CD8-positive, alpha-beta memory T cell (primary cell): ENCODE measurements around the gene VAV2. TPM values are rescaled to one million over a fixed set of nuclear protein-coding genes. Genes with fewer than 3 reads are reported as not detected.
A peak's percentile ranks its signal among the peaks of the same experiment; 100 is the strongest.

Experiments used
- CTCF ChIA-PET: fragments of 350-600 bp; sonication (Branson Sonifier 250); formaldehyde crosslinking; loops from one replicate; lab custom pipeline; 2021; ENCODE audit warnings: antibody characterized with exemption; lab: Charles Lee
- POLR2A ChIA-PET: fragments of 350-600 bp; sonication (Branson Sonifier 250); formaldehyde crosslinking; loops from one replicate; lab custom pipeline; 2021; ENCODE audit warnings: antibody characterized with exemption; lab: Charles Lee
- DNase-seq, 5 donors: peaks; one replicate each; pipeline versions ENCODE4 v3.0.0 to v3.0.0-alpha.2; 2020 to 2022; ENCODE audit warnings: mixed read lengths in 1 of 5
- H3K27ac ChIP-seq: one replicate; pipeline ENCODE4 v1.7.0; 2013; ENCODE audit warnings: low read depth, mild to moderate bottlenecking, low read length, moderate library complexity
- H3K27me3 ChIP-seq: 2 replicates; pipeline ENCODE4 v1.7.0; 2013; ENCODE audit warnings: low read length, mild to moderate bottlenecking; ENCODE audit not compliant: insufficient read depth, poor library complexity, severe bottlenecking
- H3K36me3 ChIP-seq: 2 replicates; pipeline ENCODE4 v1.7.0; 2013; ENCODE audit warnings: mild to moderate bottlenecking, low read length, moderate library complexity; ENCODE audit not compliant: insufficient read depth
- H3K4me1 ChIP-seq: 2 replicates; pipeline ENCODE4 v1.7.0; 2013; ENCODE audit warnings: mild to moderate bottlenecking, low read length, moderate library complexity; ENCODE audit not compliant: insufficient read depth
- H3K4me3 ChIP-seq: 2 replicates; pipeline ENCODE4 v1.7.0; 2013; ENCODE audit warnings: mild to moderate bottlenecking, low read length
- H3K9me3 ChIP-seq: 2 replicates; pipeline ENCODE4 v1.7.0; 2013; ENCODE audit warnings: mild to moderate bottlenecking, low read length
- H3K27ac Mint-ChIP-seq, 8 donors: one replicate each; pipeline ENCODE4 v1.8.0; 2020 to 2021; ENCODE audit warnings: mixed read lengths in 8 of 8, mild to moderate bottlenecking in 6 of 8, inconsistent platforms in 3 of 8, moderate library complexity in 3 of 8
- H3K27me3 Mint-ChIP-seq, 2 donors: one replicate each; pipeline ENCODE4 v1.8.0; 2020 to 2021; ENCODE audit warnings: mixed read lengths in 2 of 2, mild to moderate bottlenecking in 1 of 2, moderate library complexity in 1 of 2
- H3K36me3 Mint-ChIP-seq, 3 donors: one replicate each; pipeline ENCODE4 v1.8.0; 2020 to 2021; ENCODE audit warnings: mixed read lengths in 3 of 3, inconsistent platforms in 1 of 3, mild to moderate bottlenecking in 1 of 3
- H3K4me1 Mint-ChIP-seq, 3 donors: one replicate each; pipeline ENCODE4 v1.8.0; 2020 to 2021; ENCODE audit warnings: mixed read lengths in 3 of 3, inconsistent platforms in 1 of 3, mild to moderate bottlenecking in 1 of 3
- H3K4me3 Mint-ChIP-seq, 7 donors: one replicate each; pipeline ENCODE4 v1.8.0; 2020 to 2021; ENCODE audit warnings: mixed read lengths in 7 of 7, mild to moderate bottlenecking in 6 of 7, moderate library complexity in 4 of 7, inconsistent platforms in 2 of 7
- H3K9me3 Mint-ChIP-seq, 5 donors: one replicate each; pipeline ENCODE4 v1.8.0; 2020 to 2022; ENCODE audit warnings: mixed read lengths in 5 of 5, mild to moderate bottlenecking in 3 of 5, moderate library complexity in 2 of 5, inconsistent platforms in 1 of 5
- polyA plus RNA-seq: library from polyadenylated mRNA; unstranded; fragments of 300-500 nt; fragmentation: Illumina TruSeq; gene quantifications from one replicate; pipeline ENCODE4 v1.2.3, GENCODE V29; 2021
- total RNA-seq, 2 experiments: library from RNA; stranded (reverse); gene quantifications; one replicate each; pipeline ENCODE4 v1.2.3, GENCODE V29; 2021

The VAV2 gene
- total and polyA plus RNA-seq, 3 experiments from 2014 or later: 1.1 to 7.6 (median 6.0) TPM

GRCh38 chr9:133848471-133849109 lies 143.5 kb downstream of the VAV2 start:
- no peak for DNase-seq
- Mint-ChIP-seq H3K27ac (peak overlapping the region in 1 of 8 donors; percentile 37), H3K36me3 (no peaks in the 10 kb centered on the region), H3K9me3 (no peaks in the 10 kb centered on the region), H3K27me3 (peaks cover 0 to 5% of the 10 kb centered on the region in 2 donors), H3K4me1 (peaks cover 0 to 2% (median 0%) of the 10 kb centered on the region in 3 donors), H3K4me3 (no peak overlapping the region)
- Histone ChIP-seq H3K4me1 (no peaks in the 10 kb centered on the region), H3K27ac (no peak overlapping the region), H3K36me3 (no peaks in the 10 kb centered on the region), H3K9me3 (no peaks in the 10 kb centered on the region), H3K27me3 (no peaks in the 10 kb centered on the region), H3K4me3 (no peak overlapping the region)
- ChIA-PET POLR2A (no interaction called here), CTCF (no interaction called here)

DNA sequence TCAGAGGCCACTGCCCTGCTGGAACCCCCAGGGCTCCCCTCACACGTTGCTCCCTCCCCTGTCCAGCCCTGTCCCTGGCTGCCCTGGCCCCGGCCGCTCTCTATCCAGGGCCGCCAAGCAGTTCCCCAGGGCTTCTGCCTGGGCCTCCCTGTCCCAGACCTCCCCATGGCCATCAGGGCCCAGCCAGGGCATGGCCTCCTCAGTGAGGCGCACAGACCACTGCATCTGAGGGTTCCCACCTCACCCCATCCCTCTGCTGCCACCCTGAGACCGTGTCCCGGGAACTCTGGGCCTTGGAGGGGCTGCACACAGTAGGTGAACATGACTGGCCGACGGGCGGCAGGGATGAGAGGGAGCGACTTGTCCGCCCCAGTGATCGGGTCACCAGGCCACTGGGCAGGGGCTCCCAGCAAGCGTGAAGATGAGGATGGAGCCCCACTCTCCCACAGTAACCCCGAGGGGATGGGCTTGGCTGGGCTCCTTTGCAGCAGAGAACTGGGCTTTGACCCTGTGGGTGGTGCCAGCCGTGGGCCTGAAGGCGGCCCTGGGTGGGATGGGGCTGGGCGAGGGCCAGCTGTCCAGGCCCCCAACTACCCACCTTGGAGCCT lies 145.5 kb downstream of the VAV2 start:
- Mint-ChIP-seq H3K27me3 (peaks cover 0 to 2% of the 10 kb centered on the region in 2 donors), H3K36me3 (no peaks in the 10 kb centered on the region), H3K27ac (no peak overlapping the region), H3K9me3 (no peaks in the 10 kb centered on the region), H3K4me1 (peaks cover 0 to 2% (median 0%) of the 10 kb centered on the region in 3 donors), H3K4me3 (no peak overlapping the region)
- H3K27me3 ChIP-seq: no peaks in the 10 kb centered on the region
- POLR2A ChIA-PET: no interaction called here
- H3K27ac ChIP-seq: no peak overlapping the region
- no peaks in the 10 kb centered on the region for H3K9me3 ChIP-seq
- H3K36me3 ChIP-seq: no peaks in the 10 kb centered on the region
- H3K4me3 ChIP-seq: no peak overlapping the region
- CTCF ChIA-PET: no interaction called here
- H3K4me1 ChIP-seq: no peaks in the 10 kb centered on the region
- DNase-seq: no peak

DNA sequence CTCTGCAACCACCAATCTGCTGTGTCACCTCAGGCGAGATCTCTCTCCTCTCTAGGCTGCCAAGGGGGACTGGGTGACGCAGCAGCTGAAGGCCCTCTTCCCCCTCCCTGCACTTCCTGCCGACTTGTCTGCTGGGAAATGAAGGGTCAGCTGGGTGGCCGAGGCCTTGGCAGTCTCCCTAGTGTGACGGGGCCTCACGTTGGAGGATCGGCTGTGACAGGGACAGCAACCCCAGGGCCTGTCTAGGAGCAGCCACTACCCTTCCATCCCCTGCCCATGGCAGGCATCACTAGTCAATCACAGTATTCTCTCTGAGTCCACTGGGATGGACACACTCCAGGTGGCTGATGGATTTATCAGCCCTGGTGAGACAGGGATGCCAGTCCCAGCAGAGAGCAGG lies 146.7 kb downstream of the VAV2 start:
- POLR2A ChIA-PET: no interaction called here
- Mint-ChIP-seq H3K4me3 (no peak overlapping the region), H3K27ac (no peak overlapping the region), H3K4me1 (peaks cover 0 to 2% (median 0%) of the 10 kb centered on the region in 3 donors), H3K27me3 (peaks cover 0 to 2% of the 10 kb centered on the region in 2 donors), H3K9me3 (no peaks in the 10 kb centered on the region), H3K36me3 (no peaks in the 10 kb centered on the region)
- CTCF ChIA-PET: no interaction called here
- DNase-seq: no peak
- Histone ChIP-seq H3K4me3 (no peak overlapping the region), H3K27me3 (no peaks in the 10 kb centered on the region), H3K27ac (no peak overlapping the region), H3K36me3 (no peaks in the 10 kb centered on the region), H3K9me3 (no peaks in the 10 kb centered on the region), H3K4me1 (no peaks in the 10 kb centered on the region)

DNA sequence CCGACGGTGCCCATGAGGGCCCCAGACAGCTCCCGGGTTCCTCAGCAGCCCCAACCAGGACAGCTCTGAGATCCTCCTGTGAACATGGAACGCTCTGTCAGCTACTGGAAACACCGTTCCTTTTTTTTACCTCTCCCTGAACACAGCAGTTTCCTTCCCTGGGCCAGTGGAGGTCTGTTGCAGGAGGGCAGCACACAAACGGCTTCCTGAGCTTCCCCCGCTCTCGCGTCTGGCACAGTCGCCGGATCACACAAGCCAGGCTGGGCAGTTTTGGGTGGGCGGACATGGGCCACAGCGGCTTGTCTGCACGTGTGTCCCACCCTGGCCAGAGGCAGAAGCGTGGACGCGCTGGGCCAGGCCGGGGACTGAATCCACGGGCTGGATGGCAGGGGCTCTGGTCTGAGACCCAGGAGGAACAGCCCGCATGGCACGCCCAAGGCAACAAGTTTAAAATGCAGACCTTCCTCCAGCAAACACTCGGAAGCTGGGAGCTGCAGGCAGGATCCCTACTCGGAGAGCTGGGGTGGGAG lies 147.2 kb downstream of the VAV2 start:
- no peaks in the 10 kb centered on the region for H3K36me3 Mint-ChIP-seq
- ChIA-PET POLR2A (no interaction called here), CTCF (no interaction called here)
- peaks cover 0 to 2% (median 0%) of the 10 kb centered on the region in 3 donors for H3K4me1 Mint-ChIP-seq
- no peaks in the 10 kb centered on the region for H3K4me1 ChIP-seq
- no peak overlapping the region for H3K4me3 ChIP-seq
- H3K4me3 Mint-ChIP-seq: no peak overlapping the region
- H3K27me3 Mint-ChIP-seq: peaks cover 0 to 2% of the 10 kb centered on the region in 2 donors
- H3K9me3 ChIP-seq: no peaks in the 10 kb centered on the region
- no peak overlapping the region for H3K27ac ChIP-seq
- no peaks in the 10 kb centered on the region for H3K36me3 ChIP-seq
- H3K9me3 Mint-ChIP-seq: no peaks in the 10 kb centered on the region
- H3K27me3 ChIP-seq: no peaks in the 10 kb centered on the region
- H3K27ac Mint-ChIP-seq: peak overlapping the region in 1 of 8 donors; percentile 58
- DNase-seq: no peak

GRCh38 chr9:133844398-133844784 lies 147.7 kb downstream of the VAV2 start:
- Histone ChIP-seq H3K9me3 (no peaks in the 10 kb centered on the region), H3K27me3 (no peaks in the 10 kb centered on the region), H3K36me3 (no peaks in the 10 kb centered on the region), H3K4me3 (no peak overlapping the region), H3K4me1 (no peaks in the 10 kb centered on the region), H3K27ac (no peak overlapping the region)
- CTCF ChIA-PET: no interaction called here
- POLR2A ChIA-PET: no interaction called here
- no peak for DNase-seq
- Mint-ChIP-seq H3K36me3 (no peaks in the 10 kb centered on the region), H3K27ac (no peak overlapping the region), H3K4me3 (no peak overlapping the region), H3K4me1 (peaks cover 0 to 2% (median 0%) of the 10 kb centered on the region in 3 donors), H3K9me3 (no peaks in the 10 kb centered on the region), H3K27me3 (peaks cover 0 to 2% of the 10 kb centered on the region in 2 donors)

- Mint-ChIP-seq H3K36me3 (no peaks in the 10 kb centered on the region), H3K9me3 (no peaks in the 10 kb centered on the region), H3K27me3 (peaks cover 0 to 2% of the 10 kb centered on the region in 2 donors), H3K4me1 (peaks cover 0 to 2% (median 0%) of the 10 kb centered on the region in 3 donors), H3K4me3 (no peak overlapping the region), H3K27ac (no peak overlapping the region)
- Histone ChIP-seq H3K36me3 (no peaks in the 10 kb centered on the region), H3K4me1 (no peaks in the 10 kb centered on the region), H3K27me3 (no peaks in the 10 kb centered on the region), H3K4me3 (no peak overlapping the region), H3K27ac (no peak overlapping the region), H3K9me3 (no peaks in the 10 kb centered on the region)
- DNase-seq: no peak
- ChIA-PET CTCF (no interaction called here), POLR2A (no interaction called here)
Observed at GRCh38 chr9:133843751-133844397, 148.2 kb downstream of the VAV2 start.

GRCh38 chr9:133843250-133843649 lies 148.9 kb downstream of the VAV2 start:
- no peak overlapping the region for H3K27ac Mint-ChIP-seq
- ChIA-PET CTCF (no interaction called here), POLR2A (no interaction called here)
- peaks cover 0 to 2% of the 10 kb centered on the region in 2 donors for H3K27me3 Mint-ChIP-seq
- no peak overlapping the region for H3K4me3 Mint-ChIP-seq
- no peaks in the 10 kb centered on the region for H3K9me3 ChIP-seq
- no peaks in the 10 kb centered on the region for H3K9me3 Mint-ChIP-seq
- no peaks in the 10 kb centered on the region for H3K27me3 ChIP-seq
- H3K27ac ChIP-seq: no peak overlapping the region
- no peaks in the 10 kb centered on the region for H3K36me3 Mint-ChIP-seq
- no peak for DNase-seq
- H3K4me1 ChIP-seq: no peaks in the 10 kb centered on the region
- H3K36me3 ChIP-seq: no peaks in the 10 kb centered on the region
- no peak overlapping the region for H3K4me3 ChIP-seq
- H3K4me1 Mint-ChIP-seq: peaks cover 0 to 2% (median 0%) of the 10 kb centered on the region in 3 donors

GRCh38 chr9:133842721-133843227 lies 149.3 kb downstream of the VAV2 start:
- H3K27me3 ChIP-seq: no peaks in the 10 kb centered on the region
- Mint-ChIP-seq H3K36me3 (no peaks in the 10 kb centered on the region), H3K9me3 (no peaks in the 10 kb centered on the region), H3K27ac (no peak overlapping the region), H3K27me3 (peaks cover 0 to 2% of the 10 kb centered on the region in 2 donors), H3K4me3 (no peak overlapping the region), H3K4me1 (peaks cover 0 to 2% (median 0%) of the 10 kb centered on the region in 3 donors)
- H3K4me3 ChIP-seq: no peak overlapping the region
- H3K27ac ChIP-seq: no peak overlapping the region
- ChIA-PET POLR2A (no interaction called here), CTCF (no interaction called here)
- H3K9me3 ChIP-seq: no peaks in the 10 kb centered on the region
- H3K4me1 ChIP-seq: no peaks in the 10 kb centered on the region
- DNase-seq: no peak
- H3K36me3 ChIP-seq: no peaks in the 10 kb centered on the region
